ENCODE data around the gene EML5. TPM values are rescaled to one million over a fixed set of nuclear protein-coding genes. Genes with fewer than 3 reads are reported as not detected.

The EML5 gene
- total RNA-seq, 1 experiment from 2014 or later: 1.8 TPM

DNA sequence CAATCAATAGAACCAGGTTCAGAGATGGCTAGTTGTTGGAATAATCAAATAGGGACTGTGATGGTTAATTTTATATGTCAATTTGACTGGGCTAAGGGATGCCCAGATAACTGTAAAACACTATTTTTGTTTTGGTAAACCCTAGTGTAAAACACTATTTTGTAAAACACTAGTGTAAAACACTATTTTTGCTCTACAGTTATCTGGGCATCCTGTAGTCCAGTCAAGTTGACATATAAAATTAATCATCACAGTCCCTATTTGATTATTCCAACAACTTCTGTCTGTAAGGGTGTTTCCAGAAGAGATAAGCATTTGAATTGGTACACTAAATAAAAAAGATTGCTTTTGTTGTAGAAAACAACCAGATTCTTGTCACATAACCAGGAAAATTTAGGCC, 15.6 kb upstream of the EML5 start:
- ChIA-PET POLR2A (no interaction called here), RAD21 (ENCODE audit: low non-redundant PET in 1 of 2, low total read pairs in 2 of 2, uncharacterized antibody in 2 of 2, unreplicated experiment in 2 of 2) (no interaction called here), CTCF (no interaction called here)
- no peaks in the 10 kb centered on the region for H3K9me3 ChIP-seq (ENCODE audit: control insufficient read depth in 1 of 2, insufficient read depth in 1 of 2, low read depth in 1 of 2, low read length in 2 of 2)
- no peaks in the 10 kb centered on the region for H3K4me1 ChIP-seq (ENCODE audit: control insufficient read depth in 1 of 2, insufficient read depth in 2 of 2, low read length in 2 of 2)
- intact Hi-C loops (cut with micrococcal nuclease): no loop called here
- no peak overlapping the region for H3K4me2 ChIP-seq (ENCODE audit: low read length)
- no peaks in the 10 kb centered on the region for H3K27me3 ChIP-seq (ENCODE audit: insufficient read depth, low read length)
- no peaks in the 10 kb centered on the region for H3K9me2 ChIP-seq (ENCODE audit: insufficient read depth)
- H3K4me3 ChIP-seq (replicated peaks in 1 of 2; ENCODE audit: low read depth in 1 of 2, low read length in 2 of 2): no peak overlapping the region
- H2AFZ ChIP-seq (ENCODE audit: low read depth, low read length, poor library complexity, severe bottlenecking): no peak overlapping the region
- no peak for DNase-seq (ENCODE audit: low read depth, low spot score)
- no peaks in the 10 kb centered on the region for H3K79me2 ChIP-seq (ENCODE audit: insufficient read depth, low read length)
- ATAC-seq: no peak
- H3K27ac ChIP-seq (ENCODE audit: low read depth, low read length): no peak overlapping the region
- no peaks in the 10 kb centered on the region for H4K20me1 ChIP-seq (ENCODE audit: insufficient read depth)
- BruUV-seq (replicated peaks): no TSS peak
- TF ChIP-seq, protein P1, sequence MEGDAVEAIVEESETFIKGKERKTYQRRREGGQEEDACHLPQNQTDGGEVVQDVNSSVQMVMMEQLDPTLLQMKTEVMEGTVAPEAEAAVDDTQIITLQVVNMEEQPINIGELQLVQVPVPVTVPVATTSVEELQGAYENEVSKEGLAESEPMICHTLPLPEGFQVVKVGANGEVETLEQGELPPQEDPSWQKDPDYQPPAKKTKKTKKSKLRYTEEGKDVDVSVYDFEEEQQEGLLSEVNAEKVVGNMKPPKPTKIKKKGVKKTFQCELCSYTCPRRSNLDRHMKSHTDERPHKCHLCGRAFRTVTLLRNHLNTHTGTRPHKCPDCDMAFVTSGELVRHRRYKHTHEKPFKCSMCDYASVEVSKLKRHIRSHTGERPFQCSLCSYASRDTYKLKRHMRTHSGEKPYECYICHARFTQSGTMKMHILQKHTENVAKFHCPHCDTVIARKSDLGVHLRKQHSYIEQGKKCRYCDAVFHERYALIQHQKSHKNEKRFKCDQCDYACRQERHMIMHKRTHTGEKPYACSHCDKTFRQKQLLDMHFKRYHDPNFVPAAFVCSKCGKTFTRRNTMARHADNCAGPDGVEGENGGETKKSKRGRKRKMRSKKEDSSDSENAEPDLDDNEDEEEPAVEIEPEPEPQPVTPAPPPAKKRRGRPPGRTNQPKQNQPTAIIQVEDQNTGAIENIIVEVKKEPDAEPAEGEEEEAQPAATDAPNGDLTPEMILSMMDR (IDR thresholded peaks at IDR 0.05 in 2 of 3, conservative IDR thresholded peaks at IDR 0.05 in 1 of 3; ENCODE audit: borderline replicate concordance in 1 of 3, insufficient read depth in 1 of 3, low read depth in 2 of 3, low read length in 2 of 3): no peak
- TF ChIP-seq ZNF274 (IDR thresholded peaks at IDR 0.05; ENCODE audit: low read depth, low read length) (no peak), SIN3A (IDR thresholded peaks at IDR 0.05; ENCODE audit: low read depth) (no peak), TCF7L2 (IDR thresholded peaks at IDR 0.05; ENCODE audit: borderline replicate concordance, extremely low read depth, insufficient read depth, insufficient read length) (no peak), EGR1 (IDR thresholded peaks at IDR 0.05; ENCODE audit: low read depth) (no peak), EZH2 (IDR thresholded peaks at IDR 0.05) (no peak), CBX3 (IDR thresholded peaks at IDR 0.05; ENCODE audit: low read depth) (no peak), POLR2A (IDR thresholded peaks at IDR 0.05; ENCODE audit: borderline replicate concordance, extremely low read depth, insufficient read depth, insufficient read length) (no peak), SRF (IDR thresholded peaks at IDR 0.05; ENCODE audit: low read depth) (no peak), ZFX (IDR thresholded peaks at IDR 0.05) (no peak), FOSL1 (IDR thresholded peaks at IDR 0.05; ENCODE audit: low read depth) (no peak), SP1 (IDR thresholded peaks at IDR 0.05; ENCODE audit: low read depth) (no peak), EZH2phosphoT487 (IDR thresholded peaks at IDR 0.05; ENCODE audit: borderline replicate concordance) (no peak)
- TF ChIP-seq, protein P2, sequence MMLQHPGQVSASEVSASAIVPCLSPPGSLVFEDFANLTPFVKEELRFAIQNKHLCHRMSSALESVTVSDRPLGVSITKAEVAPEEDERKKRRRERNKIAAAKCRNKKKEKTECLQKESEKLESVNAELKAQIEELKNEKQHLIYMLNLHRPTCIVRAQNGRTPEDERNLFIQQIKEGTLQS (IDR thresholded peaks at IDR 0.05): no peak
- H3K36me3 ChIP-seq (ENCODE audit: control insufficient read depth in 1 of 2, insufficient read depth in 2 of 2, low read length in 2 of 2): no peaks in the 10 kb centered on the region
- no peak overlapping the region for H3K9ac ChIP-seq (ENCODE audit: low read length)
